Upper lobe of right lung (tissue), 1 donor: ENCODE measurements around the gene KIAA0232. TPM values are rescaled to one million over a fixed set of nuclear protein-coding genes. Genes with fewer than 3 reads are reported as not detected.
"Not testable (repeated sequence)": the region's sequence is repeated elsewhere in the genome, so short reads cannot be mapped to it uniquely, and the experiment has no call there.

ENCODE experiments used
- ATAC-seq: fragments of 200-7000 bp; cut with Tn5 transposase; one replicate; pipeline ENCODE4 v1.9.1; 2020; ENCODE audit warnings: mild to moderate bottlenecking, moderate library complexity
- DNase-seq: peaks from one replicate; pipeline ENCODE4 v3.0.0-alpha.2; 2020
- H3K27ac ChIP-seq: fragments of 200-600 bp; one replicate; pipeline ENCODE4 v1.8.0; 2022
- H3K27me3 ChIP-seq: fragments of 200-600 bp; one replicate; pipeline ENCODE4 v1.8.0; 2022; ENCODE audit warnings: mild to moderate bottlenecking
- H3K36me3 ChIP-seq: fragments of 200-600 bp; one replicate; pipeline ENCODE4 v1.8.0; 2022
- H3K4me1 ChIP-seq: fragments of 200-600 bp; one replicate; pipeline ENCODE4 v1.8.0; 2022
- H3K4me3 ChIP-seq: fragments of 200-600 bp; one replicate; pipeline ENCODE4 v1.8.0; 2022; ENCODE audit warnings: mild to moderate bottlenecking
- H3K9me3 ChIP-seq: fragments of 200-600 bp; one replicate; pipeline ENCODE4 v1.8.0; 2022
- CTCF ChIP-seq: fragments of 200-600 bp; IDR thresholded peaks from one replicate; pipeline ENCODE4 v1.8.0; 2022; ENCODE audit warnings: antibody characterized with exemption
- intact Hi-C: fragments of 100-400 bp; cut with DNase I; formaldehyde crosslinking; loops from one replicate; pipeline ENCODE4 v1.11.0; 2022
- total RNA-seq: library from RNA; stranded (reverse); fragmentation: NEBNext Ultra II Directional; extraction: Animal tissue kit (Norgen Biotek cat#: 25700); gene quantifications from one replicate; pipeline ENCODE4 v1.2.1, GENCODE V29; 2021
- donor health status: DM: no; HTN: yes; CAD: no; lungs with severe emphysema.

Gene KIAA0232
- total RNA-seq, 1 donor from 2014 or later, result 30.9 TPM

DNA sequence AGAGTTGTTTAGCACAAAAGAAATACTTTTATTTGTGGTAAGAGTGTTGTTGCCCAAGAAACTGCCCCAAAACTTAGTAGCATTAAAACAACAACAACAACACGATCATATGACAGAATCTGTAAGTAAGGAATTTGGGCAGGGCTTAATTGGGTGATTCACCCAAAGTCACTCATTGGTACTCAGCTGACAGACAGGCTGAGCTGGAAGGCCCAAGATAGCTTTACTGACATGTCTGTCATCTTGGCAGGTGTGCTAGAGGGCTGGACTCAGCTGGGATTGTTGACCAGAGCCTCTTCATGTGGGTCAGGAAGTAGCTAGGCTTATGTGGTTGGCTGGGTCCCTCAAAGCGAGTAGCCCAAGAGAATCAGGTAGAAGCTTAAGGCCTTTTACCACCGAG is 52.3 kb downstream of the KIAA0232 start:
- H3K27ac ChIP-seq, result no peak overlapping the region
- no peaks in the 10 kb centered on the region for H3K27me3 ChIP-seq
- intact Hi-C loops, result no loop called here
- no peak for DNase-seq
- H3K9me3 ChIP-seq, result no peaks in the 10 kb centered on the region
- H3K4me1 ChIP-seq, result peaks cover 5% of the 10 kb centered on the region
- no peak overlapping the region for H3K4me3 ChIP-seq
- peaks cover 33% of the 10 kb centered on the region for H3K36me3 ChIP-seq
- peak; percentile 25 for ATAC-seq
- no peak for TF ChIP-seq CTCF

- ATAC-seq, intact Hi-C loops, DNase-seq, H3K27me3 ChIP-seq, H3K4me3 ChIP-seq, H3K9me3 ChIP-seq, H3K27ac ChIP-seq: not testable (repeated sequence)
- Histone ChIP-seq H3K4me1 (peaks cover 12% of the 10 kb centered on the region), H3K36me3 (peaks cover 28% of the 10 kb centered on the region)
These were observed 53.1 kb downstream of the KIAA0232 start for GRCh38 chr4:6835616-6836015.

DNA sequence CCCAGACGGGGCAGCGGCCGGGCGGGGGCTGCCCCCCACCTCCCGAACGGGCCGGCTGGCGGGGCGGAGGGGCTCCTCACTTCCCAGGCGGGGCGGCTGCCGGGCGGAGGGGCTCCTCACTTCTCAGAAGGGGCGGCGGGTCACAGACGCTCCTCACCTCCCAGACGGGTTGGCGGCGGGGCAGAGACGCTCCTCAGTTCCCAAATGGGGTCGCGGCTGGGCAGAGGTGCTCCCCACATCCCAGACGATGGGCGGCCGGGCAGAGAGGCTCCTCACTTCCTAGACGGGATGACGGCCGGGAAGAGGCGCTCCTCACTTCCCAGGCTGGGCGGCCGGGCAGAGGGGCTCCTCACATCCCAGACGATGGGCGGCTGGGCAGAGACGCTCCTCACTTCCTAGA is 54.6 kb downstream of the KIAA0232 start:
- not testable (repeated sequence) for H3K4me3 ChIP-seq

DNA sequence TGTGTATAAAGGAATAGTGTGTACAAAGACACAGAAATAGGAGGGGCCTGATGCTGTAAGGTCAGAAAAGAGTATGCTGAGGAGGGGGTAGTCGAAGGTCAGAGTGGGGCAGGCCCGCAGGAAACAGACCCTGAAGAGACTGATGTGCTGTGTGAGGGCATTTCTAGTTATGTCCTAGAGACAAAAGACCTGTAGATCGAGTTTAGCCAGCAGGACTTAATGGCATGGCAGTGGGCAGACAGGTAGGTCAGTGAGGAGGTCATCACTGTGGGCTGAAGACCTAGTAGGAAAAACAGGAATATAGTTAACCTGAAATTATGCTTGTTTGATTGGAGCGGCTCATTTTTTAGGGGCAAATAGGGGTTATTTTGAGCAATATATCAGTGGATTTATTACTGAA is 57.1 kb downstream of the KIAA0232 start:
- Histone ChIP-seq H3K4me3 (no peak overlapping the region), H3K27me3 (no peaks in the 10 kb centered on the region), H3K36me3 (peaks cover 10% of the 10 kb centered on the region), H3K27ac (no peak overlapping the region), H3K9me3 (no peaks in the 10 kb centered on the region), H3K4me1 (peaks cover 14% of the 10 kb centered on the region)
- no peak for DNase-seq
- no peak for ATAC-seq
- no peak for TF ChIP-seq CTCF
- intact Hi-C loops, result no loop called here

More for the DNA sequence above, 54.6 kb downstream of the KIAA0232 start:
- H3K27me3 ChIP-seq, ATAC-seq, H3K9me3 ChIP-seq, H3K27ac ChIP-seq, DNase-seq, intact Hi-C loops: not testable (repeated sequence)
- H3K4me1 ChIP-seq, result peaks cover 14% of the 10 kb centered on the region
- peaks cover 14% of the 10 kb centered on the region for H3K36me3 ChIP-seq

- H3K9me3 ChIP-seq, result no peaks in the 10 kb centered on the region
- H3K4me1 ChIP-seq, result peaks cover 14% of the 10 kb centered on the region
- H3K27ac ChIP-seq, result no peak overlapping the region
- intact Hi-C loops, result no loop called here
- peaks cover 15% of the 10 kb centered on the region for H3K36me3 ChIP-seq
- ATAC-seq (peak; percentile 55), DNase-seq (no peak)
- no peak for TF ChIP-seq CTCF
- H3K4me3 ChIP-seq, result no peak overlapping the region
- H3K27me3 ChIP-seq, result no peaks in the 10 kb centered on the region
These were observed 57.8 kb downstream of the KIAA0232 start for GRCh38 chr4:6840062-6840976.

- Histone ChIP-seq H3K4me3 (no peak overlapping the region), H3K27me3 (no peaks in the 10 kb centered on the region), H3K9me3 (no peaks in the 10 kb centered on the region), H3K27ac (no peak overlapping the region), H3K36me3 (peaks cover 25% of the 10 kb centered on the region), H3K4me1 (peaks cover 11% of the 10 kb centered on the region)
- intact Hi-C loops, result no loop called here
- ATAC-seq, result no peak
- TF ChIP-seq CTCF, result no peak
- no peak for DNase-seq
These were observed 62.5 kb downstream of the KIAA0232 start for GRCh38 chr4:6845027-6845426.
